ENCODE data around the gene GAS7. TPM values are rescaled to one million over a fixed set of nuclear protein-coding genes. Genes with fewer than 3 reads are reported as not detected.

Gene GAS7
- total and polyA plus RNA-seq, 7 donors = 1.4 to 16.9 (median 7.0) TPM

DNA sequence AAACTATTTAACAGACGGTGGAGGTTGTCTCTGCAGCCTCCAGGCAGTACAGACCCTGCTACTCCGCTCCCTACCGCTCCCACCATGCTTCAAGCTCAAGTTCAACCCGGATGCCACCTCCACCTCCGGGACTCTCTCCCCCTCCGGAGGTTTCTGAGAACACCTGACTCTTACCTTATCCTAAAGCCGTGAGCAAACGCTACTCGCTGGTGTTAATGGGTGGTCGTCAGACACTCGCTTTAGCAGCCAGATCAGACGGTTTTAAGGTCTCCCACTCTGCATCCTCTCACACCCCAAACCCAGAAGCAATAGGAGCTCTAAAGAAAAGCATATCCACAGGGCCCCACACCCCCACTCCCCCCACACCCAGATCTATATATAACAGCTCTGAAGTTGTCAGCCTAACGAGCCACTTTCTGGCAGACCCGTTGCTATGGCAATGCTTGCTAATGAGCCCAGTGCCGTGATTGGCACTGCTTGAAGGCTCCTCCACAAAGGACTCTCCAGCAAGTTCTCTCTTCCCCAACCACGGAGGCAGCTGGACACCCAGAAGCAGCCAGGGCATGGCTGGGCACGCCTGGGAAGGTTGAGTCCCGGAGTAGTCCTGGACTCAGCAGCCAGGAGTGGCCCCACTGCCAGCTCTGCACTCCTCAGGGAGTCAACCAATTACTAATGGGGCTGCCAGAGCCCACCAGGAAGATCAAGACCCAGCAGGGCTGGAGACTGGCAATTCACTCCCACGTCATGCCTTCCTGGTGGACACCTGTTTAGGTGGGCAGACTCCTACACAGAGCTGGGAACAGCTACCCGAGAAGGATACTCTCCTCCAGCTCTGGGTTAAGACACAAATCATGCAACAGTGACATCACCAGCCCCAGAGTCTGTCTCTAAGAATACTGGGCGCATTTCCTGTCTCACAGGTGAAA lies 172.2 kb downstream of the GAS7 start:
- WGBS, 3 donors = 47 to 55% (median 48%) methylated on average over 21 of the region's 21 CpGs
- no peak overlapping the region for H3K4me3 ChIP-seq
- peaks cover 3% of the 10 kb centered on the region for H3K4me1 ChIP-seq
- H3K9me3 ChIP-seq = no peaks in the 10 kb centered on the region
- no peaks in the 10 kb centered on the region for H3K36me3 ChIP-seq (ENCODE audit: insufficient read depth in 1 of 2, low read depth in 1 of 2)
- intact Hi-C loops (cut with DNase I) = loop anchor here in 1 of 2 donors (10.0 kb wide), 3 partner anchors 51 to 169 kb away; partner anchors contain the start of gene GAS7
- no peak overlapping the region for H3K27ac ChIP-seq
- no peak for DNase-seq
- no peak for ATAC-seq
- TF ChIP-seq, protein P1, sequence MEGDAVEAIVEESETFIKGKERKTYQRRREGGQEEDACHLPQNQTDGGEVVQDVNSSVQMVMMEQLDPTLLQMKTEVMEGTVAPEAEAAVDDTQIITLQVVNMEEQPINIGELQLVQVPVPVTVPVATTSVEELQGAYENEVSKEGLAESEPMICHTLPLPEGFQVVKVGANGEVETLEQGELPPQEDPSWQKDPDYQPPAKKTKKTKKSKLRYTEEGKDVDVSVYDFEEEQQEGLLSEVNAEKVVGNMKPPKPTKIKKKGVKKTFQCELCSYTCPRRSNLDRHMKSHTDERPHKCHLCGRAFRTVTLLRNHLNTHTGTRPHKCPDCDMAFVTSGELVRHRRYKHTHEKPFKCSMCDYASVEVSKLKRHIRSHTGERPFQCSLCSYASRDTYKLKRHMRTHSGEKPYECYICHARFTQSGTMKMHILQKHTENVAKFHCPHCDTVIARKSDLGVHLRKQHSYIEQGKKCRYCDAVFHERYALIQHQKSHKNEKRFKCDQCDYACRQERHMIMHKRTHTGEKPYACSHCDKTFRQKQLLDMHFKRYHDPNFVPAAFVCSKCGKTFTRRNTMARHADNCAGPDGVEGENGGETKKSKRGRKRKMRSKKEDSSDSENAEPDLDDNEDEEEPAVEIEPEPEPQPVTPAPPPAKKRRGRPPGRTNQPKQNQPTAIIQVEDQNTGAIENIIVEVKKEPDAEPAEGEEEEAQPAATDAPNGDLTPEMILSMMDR (IDR thresholded peaks at IDR 0.05) = no peak
- H3K27me3 ChIP-seq (ENCODE audit: insufficient read depth in 3 of 3, low read length in 2 of 3) = no peaks in the 10 kb centered on the region

DNA sequence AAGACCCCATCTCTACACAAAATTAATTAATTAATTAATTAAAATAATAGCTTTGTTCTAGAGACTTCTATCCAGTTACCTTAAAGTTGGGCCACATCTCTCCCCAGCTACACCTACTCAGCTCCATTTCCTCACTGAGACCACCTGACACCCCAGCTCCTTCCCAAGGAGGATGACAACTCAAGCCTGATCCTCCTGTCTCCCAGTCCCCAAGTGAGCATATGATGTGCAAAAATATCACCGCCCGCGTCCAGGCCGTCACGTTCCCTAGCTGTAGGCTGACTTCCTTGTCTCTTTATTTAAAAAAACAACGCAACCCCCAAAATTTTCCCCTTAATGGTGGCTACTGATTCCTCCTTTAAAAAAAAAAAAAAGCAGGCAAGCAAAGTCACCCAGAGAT lies 173.2 kb downstream of the GAS7 start:
- H3K4me1 ChIP-seq = peaks cover 3% of the 10 kb centered on the region
- no peak for ATAC-seq
- no peaks in the 10 kb centered on the region for H3K27me3 ChIP-seq (ENCODE audit: insufficient read depth in 3 of 3, low read length in 2 of 3)
- H3K36me3 ChIP-seq (ENCODE audit: insufficient read depth in 1 of 2, low read depth in 1 of 2) = no peaks in the 10 kb centered on the region
- no peak overlapping the region for H3K4me3 ChIP-seq
- H3K27ac ChIP-seq = no peak overlapping the region
- 92 to 97% (median 96%) methylated on average over 6 of the region's 6 CpGs for WGBS, 3 donors
- no peaks in the 10 kb centered on the region for H3K9me3 ChIP-seq
- no peak for DNase-seq
- intact Hi-C loops (cut with DNase I) = loop anchor here in 1 of 2 donors (10.0 kb wide), 3 partner anchors 50 to 170 kb away; partner anchors contain the start of gene GAS7
- TF ChIP-seq, protein P1 (IDR thresholded peaks at IDR 0.05) = no peak

DNA sequence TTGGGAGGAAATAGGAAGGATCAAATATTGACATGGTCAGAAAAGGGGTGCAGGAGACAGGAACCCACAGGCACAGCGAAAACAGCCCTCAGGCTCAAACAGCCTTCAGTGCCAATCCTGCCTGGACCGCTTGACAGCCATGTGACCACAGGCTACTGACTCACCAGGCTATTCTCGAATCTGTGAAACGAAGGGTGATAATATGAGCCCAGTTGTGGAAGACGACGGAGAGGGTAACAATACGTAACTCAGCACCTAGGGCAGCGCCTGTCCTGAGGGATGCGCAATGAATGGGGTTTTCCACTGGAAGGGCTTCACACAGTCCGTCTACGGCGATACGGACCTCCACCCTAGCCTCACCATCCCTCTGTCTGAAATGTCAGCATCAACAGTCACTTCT lies 176.0 kb downstream of the GAS7 start:
- 61 to 66% (median 64%) methylated on average over 13 of the region's 13 CpGs for WGBS, 3 donors
- no peak overlapping the region for H3K4me3 ChIP-seq
- H3K9me3 ChIP-seq = no peaks in the 10 kb centered on the region
- TF ChIP-seq, protein P1 (IDR thresholded peaks at IDR 0.05) = no peak
- intact Hi-C loops (cut with DNase I) = loop anchor here in 1 of 2 donors (10.0 kb wide), 3 partner anchors 48 to 172 kb away; partner anchors contain the start of gene GAS7
- no peak overlapping the region for H3K27ac ChIP-seq
- H3K4me1 ChIP-seq = peaks cover 3% of the 10 kb centered on the region
- DNase-seq (peak in 1 of 2 donors; percentile 35), ATAC-seq (peak in 3 of 4 donors; percentile 55 to 74 (median 63))
- no peaks in the 10 kb centered on the region for H3K36me3 ChIP-seq (ENCODE audit: insufficient read depth in 1 of 2, low read depth in 1 of 2)
- H3K27me3 ChIP-seq (ENCODE audit: insufficient read depth in 3 of 3, low read length in 2 of 3) = no peaks in the 10 kb centered on the region

DNA sequence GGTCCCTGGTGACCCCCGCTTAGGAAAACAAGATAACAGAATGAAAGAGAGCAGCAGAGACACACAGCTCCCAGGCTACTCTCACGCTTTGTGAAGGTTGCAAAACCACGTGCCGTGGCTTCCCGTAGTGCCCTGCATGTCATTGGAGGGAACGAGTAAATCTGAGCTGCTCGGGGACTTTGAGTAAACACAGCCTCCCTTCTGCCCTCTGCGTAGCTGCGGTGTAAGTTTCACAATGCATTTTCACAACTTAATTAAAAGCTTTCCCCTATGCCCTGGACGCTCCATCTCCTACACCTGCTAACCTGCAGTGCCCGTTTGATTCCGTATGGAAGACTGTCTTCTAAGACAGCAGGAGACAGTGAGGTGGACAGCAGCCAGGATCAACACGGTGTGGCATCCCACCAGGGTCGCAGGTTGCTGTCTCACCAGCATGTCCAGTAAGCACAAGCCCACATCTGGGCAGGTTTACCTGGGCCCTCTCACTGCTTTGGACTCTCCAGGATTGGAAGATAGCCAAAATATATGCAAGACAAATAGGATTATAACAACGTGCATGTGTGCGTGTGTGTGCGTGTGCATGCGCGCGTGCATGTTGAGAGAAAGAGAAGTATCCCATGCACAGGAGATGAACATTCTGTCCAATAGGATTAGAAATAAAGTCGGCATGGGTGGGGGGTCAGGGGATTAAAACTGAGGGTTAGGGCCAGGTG lies 177.0 kb downstream of the GAS7 start:
- H3K4me1 ChIP-seq = peaks cover 3% of the 10 kb centered on the region
- 39 to 51% (median 45%) methylated on average over 21 of the region's 21 CpGs for WGBS, 3 donors
- DNase-seq (peak; percentile 36 to 64), ATAC-seq (peak in 2 of 4 donors; percentile 39 to 72)
- intact Hi-C loops (cut with DNase I) = loop anchor here in 1 of 2 donors (10.0 kb wide), 3 partner anchors 47 to 173 kb away; partner anchors contain the start of gene GAS7
- H3K27ac ChIP-seq = no peak overlapping the region
- H3K36me3 ChIP-seq (ENCODE audit: insufficient read depth in 1 of 2, low read depth in 1 of 2) = no peaks in the 10 kb centered on the region
- TF ChIP-seq, protein P1 (IDR thresholded peaks at IDR 0.05) = no peak
- H3K9me3 ChIP-seq = no peaks in the 10 kb centered on the region
- no peak overlapping the region for H3K4me3 ChIP-seq
- no peaks in the 10 kb centered on the region for H3K27me3 ChIP-seq (ENCODE audit: insufficient read depth in 3 of 3, low read length in 2 of 3)

All from psoas muscle (tissue), 8 donors.